H1 (cell line): Measurements from ENCODE around the gene TMEM174. TPM values are rescaled to one million over a fixed set of nuclear protein-coding genes. Genes with fewer than 3 reads are reported as not detected.

ENCODE experiments used
- CTCF ChIA-PET: fragments of 300-600 bp; sonication (Branson Sonifier 250); formaldehyde crosslinking; loops from one replicate; lab custom pipeline; 2021; ENCODE audit not compliant: partially characterized antibody; lab: Charles Lee
- POLR2A ChIA-PET: fragments of 300-600 bp; sonication (Branson Sonifier 250); formaldehyde crosslinking; loops from one replicate; lab custom pipeline; 2021; ENCODE audit warnings: inconsistent platforms; ENCODE audit not compliant: partially characterized antibody; lab: Charles Lee
- DNase-seq, 2 experiments: peaks; one replicate each; pipeline versions ENCODE4 v3.0.0 to v3.0.0-alpha.2; 2010 to 2022; ENCODE audit warnings: low spot score in 2 of 2, low read depth in 1 of 2, mixed read lengths in 1 of 2
- FAIRE-seq: peaks from 2 replicates; lab custom pipeline; 2011; peaks lifted over from hg19 to GRCh38; lab: Jason Lieb, UNC
- H2AFZ ChIP-seq: 2 replicates; pipeline ENCODE4 v1.8.1; 2012; ENCODE audit warnings: low read length, inconsistent platforms
- H2AK5ac ChIP-seq: 2 replicates; pipeline ENCODE4 v1.6.1; 2013; ENCODE audit warnings: low read depth, low read length
- H2BK120ac ChIP-seq: replicated peaks from 2 replicates; pipeline ENCODE3; 2013; ENCODE audit warnings: low read depth, low read length, inconsistent platforms
- H2BK12ac ChIP-seq: 2 replicates; pipeline ENCODE4 v1.6.1; 2013; ENCODE audit warnings: low read depth, low read length
- H2BK15ac ChIP-seq: 2 replicates; pipeline ENCODE4 v1.6.1; 2013; ENCODE audit warnings: low read length
- H2BK20ac ChIP-seq: 2 replicates; pipeline ENCODE4 v1.6.1; 2013; ENCODE audit warnings: low read length
- H2BK5ac ChIP-seq: 2 replicates; pipeline ENCODE4 v1.6.1; 2013; ENCODE audit warnings: low read depth, low read length
- H3K14ac ChIP-seq: 2 replicates; pipeline ENCODE4 v1.6.1; 2013; ENCODE audit warnings: inconsistent platforms; ENCODE audit not compliant: insufficient read length
- H3K18ac ChIP-seq: 2 replicates; pipeline ENCODE4 v1.6.1; 2013; ENCODE audit warnings: low read length; ENCODE audit errors: extremely low read depth
- H3K23ac ChIP-seq: 2 replicates; pipeline ENCODE4 v1.6.1; 2013; ENCODE audit warnings: inconsistent platforms; ENCODE audit not compliant: insufficient read length
- H3K23me2 ChIP-seq: 2 replicates; pipeline ENCODE4 v1.6.1; 2013; ENCODE audit warnings: low read depth, low read length
- H3K27ac ChIP-seq: 2 replicates; pipeline ENCODE4 v1.6.1; 2011; ENCODE audit warnings: low read depth, low read length, inconsistent platforms
- H3K27me3 ChIP-seq, 4 experiments: replicated peaks in 1 of 4; 1 replicate in 1 of 4; 2 replicates in 3 of 4; pipeline versions ENCODE4 v1.6.1 to v1.8.1; 2011 to 2013; ENCODE audit warnings: low read length in 3 of 4, mild to moderate bottlenecking in 3 of 4, inconsistent platforms in 2 of 4, mixed read lengths in 2 of 4, moderate library complexity in 1 of 4; ENCODE audit not compliant: control insufficient read depth in 3 of 4, insufficient read depth in 3 of 4; ENCODE audit errors: extremely low read depth in 1 of 4
- H3K36me3 ChIP-seq, 4 experiments: 2 replicates each; pipeline versions ENCODE4 v1.6.1 to v1.8.1; 2011 to 2013; ENCODE audit warnings: mild to moderate bottlenecking in 4 of 4, low read length in 3 of 4, moderate library complexity in 2 of 4, control low read depth in 1 of 4, inconsistent platforms in 1 of 4; ENCODE audit not compliant: insufficient read depth in 4 of 4, control insufficient read depth in 2 of 4
- H3K4ac ChIP-seq: replicated peaks from 2 replicates; pipeline ENCODE3; 2013; ENCODE audit warnings: low read length, low read depth, mixed read lengths, inconsistent platforms; ENCODE audit not compliant: insufficient read length
- H3K4me1 ChIP-seq, 4 experiments: replicated peaks in 1 of 4; 1 replicate in 1 of 4; 2 replicates in 3 of 4; pipeline versions ENCODE4 v1.6.1 to v1.8.1; 2011 to 2013; ENCODE audit warnings: low read length in 3 of 4, inconsistent platforms in 2 of 4, mixed read lengths in 1 of 4; ENCODE audit not compliant: insufficient read depth in 4 of 4, control insufficient read depth in 3 of 4
- H3K4me2 ChIP-seq, 2 experiments: 2 replicates each; pipeline versions ENCODE4 v1.6.1 to v1.8.1; 2011 to 2013; ENCODE audit warnings: low read depth in 2 of 2, low read length in 2 of 2, control low read depth in 1 of 2, inconsistent platforms in 1 of 2, mild to moderate bottlenecking in 1 of 2; ENCODE audit not compliant: insufficient read depth in 1 of 2
- H3K4me3 ChIP-seq, 4 experiments: fragments of 200-600, 300-600 bp in 1 of 4; sonication (generic), shearing (Covaris generic), sonication (Bioruptor Twin) in 1 of 4; 2 replicates each; pipeline versions ENCODE4 v1.5.1 to v1.8.1; 2011 to 2016; ENCODE audit warnings: low read length in 4 of 4, low read depth in 3 of 4, control low read depth in 2 of 4, inconsistent platforms in 2 of 4, mild to moderate bottlenecking in 2 of 4, mixed read lengths in 1 of 4, moderate library complexity in 1 of 4; ENCODE audit not compliant: insufficient read depth in 2 of 4; ENCODE audit errors: extremely low read depth in 1 of 4
- H3K56ac ChIP-seq: replicated peaks from 2 replicates; pipeline ENCODE3; 2013; ENCODE audit warnings: low read depth, mild to moderate bottlenecking, mixed read lengths, low read length, inconsistent platforms; ENCODE audit not compliant: insufficient read length
- H3K79me1 ChIP-seq: 2 replicates; pipeline ENCODE4 v1.6.1; 2013; ENCODE audit warnings: low read depth, low read length, control low read depth
- H3K79me2 ChIP-seq, 2 experiments: 2 replicates each; pipeline versions ENCODE4 v1.6.1 to v1.8.1; 2012 to 2013; ENCODE audit warnings: low read length in 2 of 2, mild to moderate bottlenecking in 2 of 2, inconsistent platforms in 1 of 2; ENCODE audit not compliant: insufficient read depth in 2 of 2, control insufficient read depth in 1 of 2
- H3K9ac ChIP-seq, 4 experiments: replicated peaks in 1 of 4; 1 replicate in 1 of 4; 2 replicates in 3 of 4; pipeline versions ENCODE4 v1.6.1 to v1.8.1; 2011 to 2013; ENCODE audit warnings: low read depth in 3 of 4, low read length in 3 of 4, control low read depth in 2 of 4, mild to moderate bottlenecking in 2 of 4, moderate library complexity in 2 of 4, inconsistent platforms in 1 of 4; ENCODE audit errors: extremely low read depth in 1 of 4
- H3K9me3 ChIP-seq, 2 experiments: 2 replicates each; pipeline versions ENCODE4 v1.6.1 to v1.8.1; 2012 to 2013; ENCODE audit warnings: mild to moderate bottlenecking in 2 of 2, moderate library complexity in 2 of 2, control low read depth in 1 of 2, inconsistent platforms in 1 of 2, low read depth in 1 of 2, low read length in 1 of 2, mixed read lengths in 1 of 2; ENCODE audit not compliant: insufficient read depth in 2 of 2
- H4K20me1 ChIP-seq, 2 experiments: replicated peaks in 1 of 2; 2 replicates each; pipeline versions ENCODE3 to v1.8.1; 2011 to 2013; ENCODE audit warnings: inconsistent platforms in 2 of 2, low read length in 2 of 2, mild to moderate bottlenecking in 1 of 2; ENCODE audit not compliant: insufficient read depth in 2 of 2, control insufficient read depth in 1 of 2
- H4K5ac ChIP-seq: 2 replicates; pipeline ENCODE4 v1.6.1; 2013; ENCODE audit warnings: low read length, low read depth, mixed read lengths, inconsistent platforms; ENCODE audit not compliant: insufficient read length
- H4K8ac ChIP-seq: 2 replicates; pipeline ENCODE4 v1.8.0; 2013; ENCODE audit warnings: mild to moderate bottlenecking, moderate library complexity, low read length, inconsistent platforms; ENCODE audit not compliant: insufficient read depth; ENCODE audit errors: extremely low read depth
- H4K91ac ChIP-seq: replicated peaks from 2 replicates; pipeline ENCODE3; 2013; ENCODE audit warnings: low read length, mixed read lengths, inconsistent platforms; ENCODE audit not compliant: insufficient read length
- ATF2 ChIP-seq: IDR thresholded peaks from 2 replicates; pipeline ENCODE4 v1.6.1; 2012; ENCODE audit warnings: low read length, inconsistent platforms
- BACH1 ChIP-seq: IDR thresholded peaks from 2 replicates; pipeline ENCODE4 v1.6.1; 2012; ENCODE audit warnings: low read length, improper control_type of control experiment
- BCL11A ChIP-seq, 2 experiments: IDR thresholded peaks; one replicate each; pipeline ENCODE4 v1.6.1; 2011; ENCODE audit warnings: low read depth in 2 of 2, low read length in 2 of 2, mild to moderate bottlenecking in 2 of 2
- EP300 ChIP-seq, 2 experiments: IDR thresholded peaks; 1 replicate in 1 of 2; 2 replicates in 1 of 2; pipeline ENCODE4 v1.6.1; 2011 to 2012; ENCODE audit warnings: low read depth in 2 of 2, low read length in 2 of 2, mild to moderate bottlenecking in 2 of 2, borderline replicate concordance in 1 of 2, inconsistent platforms in 1 of 2, moderate library complexity in 1 of 2
- NANOG ChIP-seq: IDR thresholded peaks from 2 replicates; pipeline ENCODE4 v1.6.1; 2011; ENCODE audit warnings: low read length, low read depth, mild to moderate bottlenecking, inconsistent platforms; ENCODE audit not compliant: insufficient read depth, poor library complexity, severe bottlenecking
- POLR2A ChIP-seq, 2 experiments: IDR thresholded peaks; 1 replicate in 1 of 2; 2 replicates in 1 of 2; pipeline ENCODE4 v1.6.1; 2011; ENCODE audit warnings: low read depth in 2 of 2, low read length in 2 of 2, mild to moderate bottlenecking in 2 of 2; ENCODE audit errors: control extremely low read depth in 1 of 2
- RAD21 ChIP-seq, 2 experiments: IDR thresholded peaks in 1 of 2; conservative IDR thresholded peaks in 1 of 2; 2 replicates each; pipeline ENCODE4 v1.6.1; 2011; ENCODE audit warnings: low read depth in 2 of 2, low read length in 2 of 2, improper control_type of control experiment in 1 of 2, inconsistent platforms in 1 of 2, mild to moderate bottlenecking in 1 of 2, moderate library complexity in 1 of 2
- RBBP5 ChIP-seq: IDR thresholded peaks from 2 replicates; pipeline ENCODE4 v1.7.1; 2012; ENCODE audit warnings: low read depth, mild to moderate bottlenecking, inconsistent platforms, low read length, moderate library complexity, borderline replicate concordance
- SIN3A ChIP-seq, 2 experiments: IDR thresholded peaks in 1 of 2; conservative IDR thresholded peaks in 1 of 2; 2 replicates each; pipeline ENCODE4 v1.6.1; 2011 to 2012; ENCODE audit warnings: low read length in 2 of 2, improper control_type of control experiment in 1 of 2, low read depth in 1 of 2, mild to moderate bottlenecking in 1 of 2
- SP1 ChIP-seq: IDR thresholded peaks from 2 replicates; pipeline ENCODE4 v1.6.1; 2011; ENCODE audit warnings: low read depth, low read length
- SRF ChIP-seq: IDR thresholded peaks from 2 replicates; pipeline ENCODE4 v1.6.1; 2011; ENCODE audit warnings: mild to moderate bottlenecking, low read depth, low read length, moderate library complexity
- TEAD4 ChIP-seq: IDR thresholded peaks from 2 replicates; pipeline ENCODE4 v1.6.1; 2012; ENCODE audit warnings: low read depth, low read length, inconsistent platforms, mixed read lengths
- WGBS, 2 experiments: shearing (Covaris generic) in 1 of 2; methylation state at CpG; one replicate each; pipeline versions ENCODE4 v1.1.6 to v1.1.7; 2013 to 2015; ENCODE audit warnings: low lambda C conversion rate in 2 of 2, mixed read lengths in 2 of 2, inconsistent platforms in 1 of 2, low coverage in 1 of 2, missing lambda C conversion rate in 1 of 2; ENCODE audit not compliant: insufficient replicate concordance in 2 of 2, insufficient coverage in 1 of 2, insufficient read length in 1 of 2; ENCODE audit errors: extremely low coverage in 1 of 2, missing lambda C conversion rate in 1 of 2; 5-methylcytosine and 5-hydroxymethylcytosine counted together
- polyA plus RNA-seq, 7 experiments: library from polyadenylated mRNA; depleted of rRNA in 3 of 7; stranded (reverse) in 5 of 7; unstranded in 2 of 7; fragments of >200 nt in 5 of 7; fragments of 200-250 nt in 2 of 7; gene quantifications; 1 replicate in 5 of 7; 2 replicates in 1 of 7; 4 replicates in 1 of 7; pipeline versions ENCODE4 v1.2.1 to v1.2.3, GENCODE V29; 2011 to 2013; ENCODE audit warnings: missing spikeins in 2 of 7, mixed read lengths in 2 of 7
- total RNA-seq: library from RNA; stranded (reverse); fragmentation: NEBNext Ultra II Directional; extraction: Animal tissue kit (Norgen Biotek cat#: 25700); gene quantifications from 2 replicates; pipeline ENCODE4 v1.2.1, GENCODE V29; 2021

TMEM174 gene
- total and polyA plus RNA-seq, 2 of the 8 experiments (the other 6 are each of a cell fraction or from before 2014, with no cell fraction given) = not detected

GRCh38 chr5:73126957-73127356 is 46.0 kb upstream of the TMEM174 start:
- Histone ChIP-seq H2BK5ac (no peak overlapping the region), H2BK120ac (no peak overlapping the region), H3K23ac (no peak overlapping the region), H3K4ac (no peak overlapping the region), H3K18ac (no peak overlapping the region), H2AFZ (no peak overlapping the region), H3K4me3 (no peak overlapping the region), H3K79me2 (no peaks in the 10 kb centered on the region), H4K20me1 (no peaks in the 10 kb centered on the region), H4K91ac (no peak overlapping the region), H3K4me2 (no peak overlapping the region), H3K27ac (no peak overlapping the region), H2BK20ac (no peak overlapping the region), H3K27me3 (peaks cover 0 to 7% (median 4%) of the 10 kb centered on the region in 4 experiments; a peak in 6 of 7 replicates), H3K36me3 (no peaks in the 10 kb centered on the region), H3K23me2 (no peaks in the 10 kb centered on the region), H3K56ac (no peak overlapping the region), H3K9me3 (no peaks in the 10 kb centered on the region), H2BK12ac (no peak overlapping the region), H2AK5ac (no peak overlapping the region), H3K4me1 (peaks cover 0 to 4% (median 1%) of the 10 kb centered on the region in 4 experiments; a peak in 5 of 7 replicates), H4K8ac (no peak overlapping the region), H3K9ac (no peak overlapping the region), H3K79me1 (no peaks in the 10 kb centered on the region), H4K5ac (no peak overlapping the region), H2BK15ac (no peak overlapping the region), H3K14ac (no peak overlapping the region)
- CTCF ChIA-PET = interaction anchor here (1.2 to 4.9 kb wide), 4 partner anchors 9 to 27 kb away, joined by 3 to 24 read pairs (median 4); no protein-coding TSS in a partner anchor
- no peak for DNase-seq
- WGBS, 2 experiments = 86% methylated on average over 1 of the region's 1 CpG; no CpG with 5 or more reads in 1 of the 2 experiments
- no peak for FAIRE-seq
- POLR2A ChIA-PET = no interaction called here
- TF ChIP-seq RAD21 (IDR thresholded peaks at IDR 0.05 in 1 of 2, conservative IDR thresholded peaks at IDR 0.05 in 1 of 2; ENCODE audit: low read depth in 2 of 2, low read length in 2 of 2) (no peak), EP300 (IDR thresholded peaks at IDR 0.05; ENCODE audit: borderline replicate concordance in 1 of 2, low read depth in 2 of 2, low read length in 2 of 2) (no peak), NANOG (no peak), BACH1 (no peak), SP1 (no peak), SRF (no peak), TEAD4 (no peak), SIN3A (conservative IDR thresholded peaks at IDR 0.05 in 1 of 2, IDR thresholded peaks at IDR 0.05 in 1 of 2; ENCODE audit: low read depth in 1 of 2, low read length in 2 of 2) (no peak), RBBP5 (no peak), POLR2A (IDR thresholded peaks at IDR 0.05; ENCODE audit: control extremely low read depth in 1 of 2, low read depth in 2 of 2, low read length in 2 of 2) (no peak), BCL11A (IDR thresholded peaks at IDR 0.05; ENCODE audit: low read depth in 2 of 2, low read length in 2 of 2) (no peak), ATF2 (no peak)
